Neutrophil (primary cell): ENCODE measurements around the gene KCND2.

ENCODE experiments used
- H3K27ac ChIP-seq: fragments of 200-600 bp; sonication (generic); 2 replicates; pipeline ENCODE4 v1.5.1; 2016; ENCODE audit warnings: mild to moderate bottlenecking, moderate library complexity
- H3K27me3 ChIP-seq: fragments of 200-600 bp; sonication (generic); 2 replicates; pipeline ENCODE4 v1.6.0; 2016; ENCODE audit warnings: mild to moderate bottlenecking
- H3K36me3 ChIP-seq: fragments of 200-600 bp; sonication (generic); 2 replicates; pipeline ENCODE4 v1.5.1; 2017
- H3K4me1 ChIP-seq, 2 experiments: fragments of 200-600 bp in 1 of 2; sonication (generic) in 1 of 2; 1 replicate in 1 of 2; 2 replicates in 1 of 2; pipeline versions ENCODE4 v1.5.1 to v1.6.1; 2013 to 2016; ENCODE audit warnings: low read depth in 1 of 2, low read length in 1 of 2, mild to moderate bottlenecking in 1 of 2, moderate library complexity in 1 of 2; ENCODE audit not compliant: control insufficient read depth in 1 of 2, insufficient read depth in 1 of 2
- H3K4me3 ChIP-seq, 2 experiments: fragments of 200-600 bp in 1 of 2; sonication (generic) in 1 of 2; 1 replicate in 1 of 2; 2 replicates in 1 of 2; pipeline ENCODE4 v1.5.1; 2013 to 2016; ENCODE audit warnings: low read depth in 1 of 2, low read length in 1 of 2, mild to moderate bottlenecking in 1 of 2, moderate library complexity in 1 of 2
- H3K9me3 ChIP-seq: fragments of 200-600 bp; sonication (generic); 2 replicates; pipeline ENCODE4 v1.5.1; 2016
- CTCF ChIP-seq: fragments of 200-600 bp; sonication (generic); IDR thresholded peaks from 2 replicates; pipeline ENCODE4 v1.5.1; 2016; ENCODE audit warnings: antibody characterized with exemption

KCND2 gene

GRCh38 chr7:120407010-120407409 is 134.0 kb downstream of the KCND2 start:
- no peak for TF ChIP-seq CTCF
- Histone ChIP-seq H3K27me3 (no peaks in the 10 kb centered on the region), H3K9me3 (no peaks in the 10 kb centered on the region), H3K4me3 (no peak overlapping the region), H3K4me1 (no peaks in the 10 kb centered on the region), H3K27ac (no peak overlapping the region), H3K36me3 (no peaks in the 10 kb centered on the region)

GRCh38 chr7:120412139-120413050 is 139.4 kb downstream of the KCND2 start:
- TF ChIP-seq CTCF = no peak
- H3K4me1 ChIP-seq = no peaks in the 10 kb centered on the region
- no peaks in the 10 kb centered on the region for H3K27me3 ChIP-seq
- H3K9me3 ChIP-seq = no peaks in the 10 kb centered on the region
- H3K27ac ChIP-seq = no peak overlapping the region
- H3K36me3 ChIP-seq = no peaks in the 10 kb centered on the region
- H3K4me3 ChIP-seq = no peak overlapping the region

GRCh38 chr7:120413164-120413563 is 140.2 kb downstream of the KCND2 start:
- H3K36me3 ChIP-seq = no peaks in the 10 kb centered on the region
- no peak overlapping the region for H3K27ac ChIP-seq
- no peaks in the 10 kb centered on the region for H3K9me3 ChIP-seq
- H3K27me3 ChIP-seq = no peaks in the 10 kb centered on the region
- H3K4me1 ChIP-seq = no peaks in the 10 kb centered on the region
- no peak overlapping the region for H3K4me3 ChIP-seq
- TF ChIP-seq CTCF = no peak

- H3K9me3 ChIP-seq = no peaks in the 10 kb centered on the region
- H3K27ac ChIP-seq = no peak overlapping the region
- H3K36me3 ChIP-seq = no peaks in the 10 kb centered on the region
- H3K4me3 ChIP-seq = no peak overlapping the region
- H3K4me1 ChIP-seq = no peaks in the 10 kb centered on the region
- no peaks in the 10 kb centered on the region for H3K27me3 ChIP-seq
- TF ChIP-seq CTCF = no peak
Measured at GRCh38 chr7:120417244-120417979, 144.4 kb downstream of the KCND2 start.

GRCh38 chr7:120421151-120421651 is 148.2 kb downstream of the KCND2 start:
- TF ChIP-seq CTCF = no peak

More at GRCh38 chr7:120421151-120421651, 148.2 kb downstream of the KCND2 start:
- H3K36me3 ChIP-seq = no peaks in the 10 kb centered on the region
- no peaks in the 10 kb centered on the region for H3K27me3 ChIP-seq
- H3K9me3 ChIP-seq = no peaks in the 10 kb centered on the region
- no peak overlapping the region for H3K4me3 ChIP-seq
- H3K4me1 ChIP-seq = no peaks in the 10 kb centered on the region
- H3K27ac ChIP-seq = no peak overlapping the region
